ENCODE data around the gene URM1. TPM values are rescaled to one million over a fixed set of nuclear protein-coding genes. Genes with fewer than 3 reads are reported as not detected.

URM1 gene
- total RNA-seq, 1 experiment from 2014 or later: 46.6 TPM

GRCh38 chr9:128355451-128355850, 15.7 kb upstream of the URM1 start:
- Histone ChIP-seq H3K23ac (ENCODE audit: insufficient read length, low read depth, low read length) (no peak overlapping the region), H3K14ac (ENCODE audit: insufficient read depth, low read length) (no peak overlapping the region), H3K4ac (ENCODE audit: low read depth, low read length) (no peak overlapping the region), H3K9ac (ENCODE audit: extremely low read depth, insufficient read length, low read length) (no peak overlapping the region), H3K23me2 (ENCODE audit: insufficient read length, low read depth, low read length, poor library complexity, severe bottlenecking) (no peaks in the 10 kb centered on the region), H2AK5ac (ENCODE audit: insufficient read length, low read length) (no peak overlapping the region), H2AFZ (ENCODE audit: low read length) (no peak overlapping the region), H2BK15ac (ENCODE audit: low read depth, low read length) (no peak overlapping the region), H3K9me3 (ENCODE audit: control insufficient read depth, low read depth, low read length) (no peaks in the 10 kb centered on the region), H3K56ac (ENCODE audit: insufficient read length, low read depth, low read length) (no peak overlapping the region), H2BK20ac (ENCODE audit: low read depth, low read length, poor library complexity, severe bottlenecking) (no peak overlapping the region), H3K18ac (ENCODE audit: insufficient read length, low read depth, low read length) (no peak overlapping the region), H4K8ac (replicated peaks; ENCODE audit: insufficient read length, low read depth, low read length) (no peak overlapping the region), H3K79me1 (ENCODE audit: insufficient read depth, low read depth, low read length, poor library complexity, severe bottlenecking) (no peaks in the 10 kb centered on the region), H2BK5ac (ENCODE audit: insufficient read length, low read length) (no peak overlapping the region), H3K27me3 (ENCODE audit: insufficient read depth, low read length) (no peaks in the 10 kb centered on the region), H4K91ac (ENCODE audit: insufficient read length, low read depth, low read length) (no peak overlapping the region), H3K4me1 (ENCODE audit: insufficient read depth, low read length) (no peaks in the 10 kb centered on the region), H3T11ph (ENCODE audit: low read length) (no peak overlapping the region), H2BK12ac (ENCODE audit: insufficient read length, low read depth, low read length) (no peak overlapping the region), H3K79me2 (ENCODE audit: insufficient read depth, low read length) (no peaks in the 10 kb centered on the region), H3K27ac (ENCODE audit: insufficient read length, low read depth, low read length) (no peak overlapping the region), H3K4me2 (ENCODE audit: insufficient read depth, insufficient read length, low read length) (no peak overlapping the region), H2BK120ac (ENCODE audit: low read depth, low read length, poor library complexity, severe bottlenecking) (no peak overlapping the region), H4K20me1 (ENCODE audit: control insufficient read depth, insufficient read depth, insufficient read length) (no peaks in the 10 kb centered on the region), H4K5ac (ENCODE audit: insufficient read length, low read depth, low read length) (no peak overlapping the region)
- Mint-ChIP-seq H3K4me3 (no peak overlapping the region), H3K27ac (peak overlapping the region in 1 of 3 experiments; percentile 76; a peak in 1 of 7 replicates), H3K36me3 (ENCODE audit: insufficient read depth in 1 of 3, low read depth in 3 of 3) (peaks cover 4 to 25% (median 13%) of the 10 kb centered on the region in 3 experiments; a peak in 6 of 7 replicates), H3K27me3 (ENCODE audit: low read depth) (peaks cover 7% of the 10 kb centered on the region), H3K9me3 (no peaks in the 10 kb centered on the region), H3K4me1 (no peaks in the 10 kb centered on the region)
- TF ChIP-seq CTCF (conservative IDR thresholded peaks at IDR 0.05): no peak
- DNase-seq: no peak
- WGBS (ENCODE audit: extremely low coverage, insufficient read length, low lambda C conversion rate): no CpG with 5 or more reads among the region's 19 CpGs

Data from H9 (cell line).